8988T (cell line): Measurements from ENCODE around the gene ASPDH.
"Not testable (repeated sequence)": the region's sequence is repeated elsewhere in the genome, so short reads cannot be mapped to it uniquely, and the experiment has no call there.

Experiments used
- DNase-seq: peaks from one replicate; pipeline ENCODE4 v3.0.0; 2011

ASPDH gene

GRCh38 chr19:50547385-50548190 lies 33.9 kb upstream of the ASPDH start:
- no peak for DNase-seq

GRCh38 chr19:50546527-50547221 lies 33.0 kb upstream of the ASPDH start:
- no peak for DNase-seq

- no peak for DNase-seq
These were observed 29.2 kb upstream of the ASPDH start for GRCh38 chr19:50542943-50543342.

GRCh38 chr19:50537769-50538230 lies 24.1 kb upstream of the ASPDH start:
- peak; percentile 80 for DNase-seq

GRCh38 chr19:50537306-50537685 lies 23.6 kb upstream of the ASPDH start:
- DNase-seq: no peak

GRCh38 chr19:50536662-50537305 lies 23.1 kb upstream of the ASPDH start:
- no peak for DNase-seq

GRCh38 chr19:50535672-50536187 lies 22.0 kb upstream of the ASPDH start:
- no peak for DNase-seq

- DNase-seq: no peak
These were observed 20.8 kb upstream of the ASPDH start for GRCh38 chr19:50534478-50534877.

- no peak for DNase-seq
These were observed 19.2 kb upstream of the ASPDH start for GRCh38 chr19:50532952-50533351.

GRCh38 chr19:50531171-50531612 lies 17.5 kb upstream of the ASPDH start:
- no peak for DNase-seq

- not testable (repeated sequence) for DNase-seq
These were observed 14.3 kb upstream of the ASPDH start for GRCh38 chr19:50528052-50528451.

- DNase-seq: no peak
These were observed 9.2 kb upstream of the ASPDH start for GRCh38 chr19:50522881-50523280.

- no peak for DNase-seq
These were observed 7.2 kb upstream of the ASPDH start for GRCh38 chr19:50520822-50521465.

- no peak for DNase-seq
These were observed 5.4 kb upstream of the ASPDH start for GRCh38 chr19:50519006-50519575.

GRCh38 chr19:50518091-50519005 lies 4.6 kb upstream of the ASPDH start:
- no peak for DNase-seq

- DNase-seq: no peak
These were observed 4.0 kb upstream of the ASPDH start for GRCh38 chr19:50517704-50518075.

- DNase-seq: no peak
These were observed 3.4 kb upstream of the ASPDH start for GRCh38 chr19:50516964-50517703.

GRCh38 chr19:50516456-50516855 lies 2.7 kb upstream of the ASPDH start:
- no peak for DNase-seq

GRCh38 chr19:50515168-50515561 lies 1.5 kb upstream of the ASPDH start:
- no peak for DNase-seq

- no peak for DNase-seq
These were observed 844 bp upstream of the ASPDH start for GRCh38 chr19:50514346-50515167.
